ENCODE measurements around the gene KTI12. TPM values are rescaled to one million over a fixed set of nuclear protein-coding genes. Genes with fewer than 3 reads are reported as not detected.
A peak's percentile ranks its signal among the peaks of the same experiment; 100 is the strongest.

Gene KTI12
- polyA plus RNA-seq, 1 of the 3 experiments (the other 2 are of a cell fraction) = 13.7 TPM

DNA sequence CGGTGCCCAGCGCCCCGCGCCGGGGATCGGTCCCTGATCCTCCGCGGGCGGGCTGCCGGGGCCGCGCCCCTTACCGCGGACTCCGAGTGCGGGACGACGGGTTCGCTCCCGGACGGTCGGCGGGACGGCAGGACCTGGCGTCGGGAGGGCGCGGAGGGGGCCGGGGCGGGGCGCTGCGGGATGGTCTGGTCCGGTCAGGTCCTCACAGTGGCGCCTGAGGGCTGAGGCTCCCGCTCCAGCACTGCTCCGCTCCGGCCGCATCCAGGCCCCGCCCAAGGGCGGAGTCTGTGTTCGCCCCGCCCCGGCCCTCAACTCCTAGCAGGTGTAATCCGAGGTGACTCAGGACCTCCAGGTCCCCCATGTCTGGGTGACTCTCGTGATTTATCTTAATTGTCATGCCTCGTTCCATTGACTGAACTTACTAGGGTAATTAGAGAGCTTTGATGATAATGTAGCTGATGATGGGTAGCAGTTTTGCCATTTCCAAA lies 43.1 kb downstream of the KTI12 start, which contains the start of gene RAB3B:
Gene RAB3B, minus strand, starts transcription at position 223 of the 488 bp plus-strand sequence. CDS start 13,583 bp downstream, outside the sequence.
- H3K4me1 ChIP-seq (ENCODE audit: control insufficient read depth in 1 of 2, insufficient read depth in 2 of 2, low read depth in 1 of 2, low read length in 1 of 2) = peaks cover 7 to 8% of the 10 kb centered on the region in 2 experiments; a peak in 2 of 4 replicates
- POLR2A ChIA-PET = no interaction called here
- CTCF ChIA-PET = interaction anchor here (1.3 to 1.9 kb wide), 2 partner anchors 88 to 93 kb away, joined by 3 to 15 read pairs; no protein-coding TSS in a partner anchor
- H3K4me3 ChIP-seq (ENCODE audit: low read depth in 2 of 2, low read length in 1 of 2) = peak within 1 kb of the TSS; percentile 69 to 77
- DNase-seq = peak; percentile 92
- peaks cover 9% of the 10 kb centered on the region for H3F3A ChIP-seq (replicated peaks; ENCODE audit: insufficient read depth)
- peaks cover 51% of the 10 kb centered on the region for H3K79me2 ChIP-seq (ENCODE audit: insufficient read depth)
- no peaks in the 10 kb centered on the region for H3K9me2 ChIP-seq
- peak within 1 kb of the TSS; percentile 88 for H3K9ac ChIP-seq
- peak within 1 kb of the TSS; percentile 79 for H3K4me2 ChIP-seq
- H4K20me1 ChIP-seq (ENCODE audit: insufficient read depth) = no peaks in the 10 kb centered on the region
- WGBS (ENCODE audit: low lambda C conversion rate) = under 1% methylated on average over 26 of the region's 46 CpGs
- peak within 1 kb of the TSS; percentile 81; the same call in 1 of the 2 replicates for H2AFZ ChIP-seq (ENCODE audit: low read depth)
- H3K36me3 ChIP-seq (replicated peaks in 1 of 2; ENCODE audit: control insufficient read depth in 1 of 2, insufficient read depth in 2 of 2, low read length in 1 of 2) = peaks cover 0 to 7% of the 10 kb centered on the region in 2 experiments
- no peaks in the 10 kb centered on the region for H3K27me3 ChIP-seq (ENCODE audit: insufficient read depth)
- no peaks in the 10 kb centered on the region for H3K9me3 ChIP-seq
- no peak within 1 kb of the TSS for H3K27ac ChIP-seq (ENCODE audit: low read depth in 2 of 2, low read length in 1 of 2)
- TF ChIP-seq TAF1 (IDR thresholded peaks at IDR 0.05; ENCODE audit: borderline replicate concordance, low read depth, low read length) (peak; percentile 83), YY1 (IDR thresholded peaks at IDR 0.05; ENCODE audit: low read depth) (no peak), ELF1 (IDR thresholded peaks at IDR 0.05) (no peak), POLR2AphosphoS5 (IDR thresholded peaks at IDR 0.05; ENCODE audit: low read depth, low read length) (peak; percentile 51)
- TF ChIP-seq, protein P1, sequence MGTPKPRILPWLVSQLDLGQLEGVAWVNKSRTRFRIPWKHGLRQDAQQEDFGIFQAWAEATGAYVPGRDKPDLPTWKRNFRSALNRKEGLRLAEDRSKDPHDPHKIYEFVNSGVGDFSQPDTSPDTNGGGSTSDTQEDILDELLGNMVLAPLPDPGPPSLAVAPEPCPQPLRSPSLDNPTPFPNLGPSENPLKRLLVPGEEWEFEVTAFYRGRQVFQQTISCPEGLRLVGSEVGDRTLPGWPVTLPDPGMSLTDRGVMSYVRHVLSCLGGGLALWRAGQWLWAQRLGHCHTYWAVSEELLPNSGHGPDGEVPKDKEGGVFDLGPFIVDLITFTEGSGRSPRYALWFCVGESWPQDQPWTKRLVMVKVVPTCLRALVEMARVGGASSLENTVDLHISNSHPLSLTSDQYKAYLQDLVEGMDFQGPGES (IDR thresholded peaks at IDR 0.05; ENCODE audit: low read depth, low read length) = no peak

DNA sequence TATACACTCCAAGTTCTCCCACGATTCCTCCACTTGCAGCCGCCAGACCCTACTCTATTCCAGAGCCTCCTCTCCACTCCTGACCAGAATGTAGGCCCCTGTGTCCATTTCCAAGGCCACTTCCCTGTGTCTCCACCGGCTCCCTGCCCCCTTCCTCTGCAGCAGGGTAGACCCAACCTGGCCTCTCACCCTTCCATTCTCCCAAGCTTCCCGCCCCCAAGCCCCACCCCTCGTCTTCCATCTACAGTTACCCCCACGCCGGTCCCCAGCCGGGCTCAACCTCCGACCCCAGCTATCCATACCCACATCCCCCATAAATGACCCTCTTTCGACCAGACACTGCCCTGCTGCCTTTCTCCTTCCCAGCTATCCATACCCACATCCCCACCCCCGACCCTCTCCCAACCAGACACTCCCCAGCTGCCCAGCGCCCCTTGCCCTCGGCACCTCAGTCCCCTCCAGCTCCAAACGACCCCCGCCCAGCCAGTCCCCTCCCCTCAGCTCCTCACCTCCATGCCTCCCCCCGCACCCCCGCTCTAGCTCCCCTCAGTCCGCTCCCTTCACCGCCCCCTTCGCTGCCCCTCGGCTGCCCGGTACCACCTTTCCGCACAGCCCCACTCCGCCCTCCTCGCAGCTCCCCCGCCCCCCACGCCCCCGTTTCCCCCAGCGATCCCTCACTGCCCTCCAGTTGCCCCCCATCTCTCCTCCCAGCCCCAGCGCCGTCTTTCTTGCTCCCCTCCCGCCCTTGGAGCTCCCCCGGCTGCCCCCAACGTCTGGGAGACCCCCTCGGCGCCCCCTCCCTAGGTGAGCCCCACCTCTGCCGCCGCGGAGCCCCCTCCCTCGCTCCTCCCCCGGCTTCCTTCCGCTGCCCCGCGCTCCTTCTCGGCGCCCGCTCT lies 43.8 kb downstream of the KTI12 start:
- peaks cover 58% of the 10 kb centered on the region for H3K79me2 ChIP-seq (ENCODE audit: insufficient read depth)
- ChIA-PET CTCF (interaction anchor here (0.6 to 1.9 kb wide), 4 partner anchors 8 to 472 kb away, joined by 3 to 15 read pairs (median 3); no protein-coding TSS in a partner anchor), POLR2A (no interaction called here)
- 0 out of 2 replicates have a peak overlapping the region, but pooled peaks have one; percentile 81 for H2AFZ ChIP-seq (ENCODE audit: low read depth)
- peak overlapping the region; percentile 79 for H3K4me2 ChIP-seq
- peaks cover 9% of the 10 kb centered on the region for H3F3A ChIP-seq (replicated peaks; ENCODE audit: insufficient read depth)
- no peak for DNase-seq
- WGBS (ENCODE audit: low lambda C conversion rate) = 27% methylated on average over 47 of the region's 47 CpGs
- H3K36me3 ChIP-seq (replicated peaks in 1 of 2; ENCODE audit: control insufficient read depth in 1 of 2, insufficient read depth in 2 of 2, low read length in 1 of 2) = peaks cover 0 to 7% of the 10 kb centered on the region in 2 experiments
- no peaks in the 10 kb centered on the region for H3K9me2 ChIP-seq
- H3K9me3 ChIP-seq = no peaks in the 10 kb centered on the region
- peak overlapping the region; percentile 88 for H3K9ac ChIP-seq
- H4K20me1 ChIP-seq (ENCODE audit: insufficient read depth) = no peaks in the 10 kb centered on the region
- H3K4me1 ChIP-seq (ENCODE audit: control insufficient read depth in 1 of 2, insufficient read depth in 2 of 2, low read depth in 1 of 2, low read length in 1 of 2) = peaks cover 8 to 14% of the 10 kb centered on the region in 2 experiments; a peak in 2 of 4 replicates
- no peak overlapping the region for H3K27ac ChIP-seq (ENCODE audit: low read depth in 2 of 2, low read length in 1 of 2)
- no peak for TF ChIP-seq EZH2phosphoT487 (IDR thresholded peaks at IDR 0.05; ENCODE audit: borderline replicate concordance, low read depth)
- TF ChIP-seq YY1 (IDR thresholded peaks at IDR 0.05; ENCODE audit: low read depth) = no peak
- no peak for TF ChIP-seq RAD21 (IDR thresholded peaks at IDR 0.05; ENCODE audit: low read length)
- TF ChIP-seq, protein P1 (IDR thresholded peaks at IDR 0.05; ENCODE audit: low read depth, low read length) = no peak
- no peak for TF ChIP-seq FOSL2 (IDR thresholded peaks at IDR 0.05; ENCODE audit: borderline replicate concordance, low read depth)
- TF ChIP-seq FOXJ3 (CRISPR knock-in tag; IDR thresholded peaks at IDR 0.05) = no peak
- no peak for TF ChIP-seq EP300 (IDR thresholded peaks at IDR 0.05; ENCODE audit: borderline replicate concordance in 1 of 2, low read depth in 1 of 2, low read length in 1 of 2)
- no peaks in the 10 kb centered on the region for H3K27me3 ChIP-seq (ENCODE audit: insufficient read depth)
- H3K4me3 ChIP-seq (ENCODE audit: low read depth in 2 of 2, low read length in 1 of 2) = peak overlapping the region; percentile 69 to 77

Data from SK-N-SH (cell line).